ENCODE results near the gene XPO6.

GRCh38 chr16:28259781-28260150, 48.0 kb upstream of the XPO6 start:
- TF ChIP-seq CTCF (IDR thresholded peaks at IDR 0.05) (no peak), POLR2A (IDR thresholded peaks at IDR 0.05) (no peak)
